LoVo (cell line): ENCODE measurements around the gene TRIM59.

Experiments used
- DNase-seq: peaks from one replicate; pipeline ENCODE4 v3.0.0-alpha.2; 2016; ENCODE audit warnings: low spot score

Gene TRIM59

DNA sequence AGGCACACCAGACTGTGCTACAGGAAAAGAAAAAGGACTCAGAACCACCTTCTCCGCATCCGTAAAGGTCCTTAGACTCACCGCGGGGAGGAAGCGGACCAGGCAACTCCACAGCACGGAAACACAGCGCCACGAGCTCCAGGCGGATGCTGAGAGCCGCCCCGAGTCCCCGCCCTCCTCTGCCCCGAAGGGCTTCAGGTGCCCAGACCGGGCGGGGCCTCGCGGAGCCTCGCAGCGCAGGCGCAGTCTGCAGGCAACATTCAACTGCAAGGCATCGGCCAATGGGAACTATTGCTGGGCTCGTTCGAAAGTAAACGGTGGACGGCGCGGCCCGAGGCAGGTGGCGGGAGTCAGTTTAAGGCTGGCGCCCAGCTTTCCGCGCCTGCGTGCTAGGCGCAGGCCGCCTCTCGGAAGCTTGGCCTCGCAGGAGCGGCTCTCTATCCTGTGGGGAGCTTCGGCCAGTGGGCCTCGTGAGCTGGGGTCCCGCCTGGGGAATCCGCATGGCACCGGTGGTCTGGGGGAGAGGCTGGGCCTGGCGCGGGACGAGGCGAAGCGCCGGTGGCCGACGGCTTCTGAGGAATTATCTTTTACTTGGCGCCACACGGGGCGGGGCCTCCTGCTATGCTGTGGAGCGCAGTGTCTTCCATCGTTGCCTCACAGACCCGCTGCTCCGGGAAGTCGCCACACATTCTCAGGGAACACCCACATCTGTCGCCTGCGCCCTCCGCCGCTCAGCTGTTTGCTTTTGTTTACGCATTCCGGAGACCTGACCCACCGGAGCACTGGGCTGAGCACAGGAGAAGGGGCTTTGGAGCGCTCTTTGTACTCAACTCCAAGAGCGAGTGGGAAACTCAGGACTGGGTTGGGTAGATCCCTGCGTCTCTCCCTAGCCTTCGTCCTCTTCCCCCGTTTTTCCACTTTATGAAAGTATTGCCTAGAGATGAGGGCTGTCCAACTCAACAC, at the start of gene TRIM59:
Gene TRIM59 (minus strand): TSS at position 151 of the 963 bp plus-strand sequence. CDS start 10,603 bp downstream, outside the sequence.
- DNase-seq: peak; percentile 90

DNA sequence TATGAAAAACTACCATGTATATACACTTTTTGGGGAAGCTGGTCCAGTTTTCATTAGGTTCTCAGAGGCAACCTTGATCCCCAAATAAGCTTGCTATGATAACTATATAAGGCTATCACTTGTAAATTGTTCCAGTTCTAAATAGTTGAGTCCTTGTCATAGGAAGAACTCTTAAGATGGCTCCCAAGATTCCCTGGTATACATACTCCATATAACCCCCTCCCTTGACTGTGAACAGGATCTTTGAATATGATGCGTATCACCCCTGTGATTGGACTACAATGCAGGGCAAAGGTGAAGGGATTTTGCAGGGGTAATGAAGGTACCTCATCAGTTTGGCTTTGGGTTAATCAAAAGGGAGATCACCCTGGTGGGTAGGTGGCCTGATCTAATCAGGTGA, 48.6 kb upstream of the TRIM59 start:
- no peak for DNase-seq

GRCh38 chr3:160490166-160490565, 40.6 kb upstream of the TRIM59 start:
- no peak for DNase-seq

GRCh38 chr3:160486459-160486869, 36.9 kb upstream of the TRIM59 start:
- peak; percentile 27 for DNase-seq

GRCh38 chr3:160482796-160483195, 33.2 kb upstream of the TRIM59 start:
- DNase-seq: no peak

DNA sequence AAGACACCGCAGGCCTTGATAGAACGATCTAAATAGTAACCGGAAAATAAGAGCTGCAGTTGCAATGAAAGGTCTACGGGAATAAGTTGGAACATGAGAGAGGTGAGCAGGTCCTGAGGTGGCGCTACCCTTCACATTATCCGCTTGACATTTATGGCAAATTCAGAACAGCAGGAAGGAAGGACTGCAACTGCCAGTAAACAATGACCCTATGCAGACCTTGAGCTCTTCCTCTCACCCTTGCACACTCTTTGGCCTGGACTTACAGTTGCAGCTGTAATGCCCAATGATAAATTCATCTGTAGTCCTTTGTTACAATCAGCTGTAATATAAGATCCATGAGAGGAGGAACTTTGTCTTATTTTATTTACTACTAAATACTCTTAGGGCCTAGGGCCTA, 32.3 kb upstream of the TRIM59 start:
- no peak for DNase-seq

- DNase-seq: no peak
Observed at GRCh38 chr3:160480931-160481330, 31.3 kb upstream of the TRIM59 start.

GRCh38 chr3:160479376-160479775, 29.8 kb upstream of the TRIM59 start:
- DNase-seq: no peak

DNA sequence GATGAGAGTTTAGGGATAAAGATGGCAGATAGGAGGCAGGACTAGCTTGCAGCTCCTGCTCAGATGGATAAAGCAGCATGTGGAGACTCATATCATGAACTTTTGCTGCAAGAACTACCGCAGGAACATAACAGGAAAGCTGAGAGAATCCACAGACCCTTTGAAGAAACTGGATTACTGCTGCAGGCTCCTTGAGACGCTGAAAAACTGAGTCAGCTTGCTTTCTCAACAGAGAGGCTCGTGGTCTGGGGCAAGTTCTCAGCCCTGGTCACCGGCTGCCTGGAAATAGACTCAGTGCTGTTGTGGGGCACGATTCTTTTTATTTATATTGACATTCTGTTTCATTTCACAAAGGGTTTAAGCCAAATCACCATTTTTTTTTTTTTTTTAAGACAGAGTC, 28.8 kb upstream of the TRIM59 start:
- DNase-seq: no peak

GRCh38 chr3:160477750-160478149, 28.2 kb upstream of the TRIM59 start:
- DNase-seq: no peak

- no peak for DNase-seq
Observed at GRCh38 chr3:160475884-160476283, 26.3 kb upstream of the TRIM59 start.

DNA sequence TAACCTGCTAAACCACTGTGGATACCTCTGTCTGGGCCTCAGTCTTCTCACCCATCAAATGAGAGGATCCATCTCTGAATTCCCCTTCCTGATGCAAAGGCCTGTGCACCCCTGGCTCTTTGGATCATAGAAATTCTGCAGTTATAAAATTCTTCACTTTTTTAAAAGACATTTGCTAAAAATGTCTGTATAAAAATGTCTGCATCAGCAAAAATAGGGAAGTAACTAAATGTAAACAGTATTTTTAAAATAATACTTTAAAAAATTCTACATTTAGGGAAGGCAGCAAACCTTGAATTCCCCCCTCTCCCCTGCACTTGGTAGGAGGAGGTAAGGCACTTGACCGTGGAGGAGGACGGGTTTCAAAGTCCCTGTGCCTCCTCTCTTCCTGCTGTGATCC, 25.6 kb upstream of the TRIM59 start:
- no peak for DNase-seq

GRCh38 chr3:160474416-160474838, 24.8 kb upstream of the TRIM59 start:
- no peak for DNase-seq

DNA sequence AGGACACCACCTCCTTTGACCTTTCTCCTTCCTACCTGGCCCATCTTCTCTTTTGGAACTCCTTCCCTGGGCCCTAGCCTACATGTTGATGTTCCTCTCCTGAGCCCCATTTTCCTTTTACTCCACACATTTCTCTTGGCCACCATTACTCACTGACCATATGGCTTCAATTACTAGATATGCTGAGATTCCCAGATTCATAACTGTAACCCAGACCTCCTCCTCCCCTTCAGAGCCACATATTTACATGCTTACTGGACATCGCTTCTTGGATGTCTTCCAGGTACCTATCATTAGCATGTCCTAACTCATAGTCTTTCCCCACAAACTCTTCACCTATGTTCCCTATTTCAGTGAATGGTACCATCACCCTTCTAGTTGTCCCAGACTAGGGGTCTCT, 24.4 kb upstream of the TRIM59 start:
- no peak for DNase-seq

DNA sequence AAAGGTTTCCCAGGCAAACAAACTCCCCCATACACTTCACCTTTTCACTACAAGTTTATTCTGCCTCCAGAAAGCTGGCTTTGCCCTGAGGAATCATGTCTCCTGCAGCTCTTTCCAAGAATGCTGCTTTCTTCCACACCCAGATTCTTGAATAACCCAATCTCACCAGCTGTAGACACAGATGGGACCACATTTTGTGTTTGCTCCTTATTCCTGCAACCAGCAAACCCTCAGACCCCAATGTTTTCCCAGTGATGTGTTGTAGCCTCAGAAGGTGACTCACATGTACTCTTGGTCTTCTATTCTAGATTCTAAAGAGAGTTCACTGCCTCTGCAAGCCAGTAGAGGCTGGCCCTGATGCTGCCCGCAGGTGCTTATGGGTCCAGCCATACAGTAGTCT, 23.6 kb upstream of the TRIM59 start:
- no peak for DNase-seq

- no peak for DNase-seq
Observed at GRCh38 chr3:160472344-160472743, 22.8 kb upstream of the TRIM59 start.

DNA sequence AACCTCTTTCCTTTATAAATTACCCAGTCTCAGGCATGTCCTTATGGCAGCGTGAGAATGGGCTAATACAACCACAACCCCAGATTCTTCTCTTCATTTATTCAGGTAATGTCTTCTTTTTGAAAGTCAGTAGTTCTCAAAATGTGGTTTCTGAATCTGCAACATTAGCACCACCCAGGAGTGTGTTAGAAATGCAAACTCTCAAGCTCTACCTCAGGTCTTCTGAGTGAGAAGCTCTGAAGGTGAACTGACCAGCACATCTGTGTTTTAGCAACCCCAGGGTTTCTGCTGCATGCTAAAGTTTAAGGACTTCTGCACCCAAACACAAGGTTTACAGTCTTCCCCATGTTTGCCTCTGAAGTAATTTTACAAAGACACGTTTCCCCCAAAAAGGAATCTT, 22.3 kb upstream of the TRIM59 start:
- DNase-seq: no peak

DNA sequence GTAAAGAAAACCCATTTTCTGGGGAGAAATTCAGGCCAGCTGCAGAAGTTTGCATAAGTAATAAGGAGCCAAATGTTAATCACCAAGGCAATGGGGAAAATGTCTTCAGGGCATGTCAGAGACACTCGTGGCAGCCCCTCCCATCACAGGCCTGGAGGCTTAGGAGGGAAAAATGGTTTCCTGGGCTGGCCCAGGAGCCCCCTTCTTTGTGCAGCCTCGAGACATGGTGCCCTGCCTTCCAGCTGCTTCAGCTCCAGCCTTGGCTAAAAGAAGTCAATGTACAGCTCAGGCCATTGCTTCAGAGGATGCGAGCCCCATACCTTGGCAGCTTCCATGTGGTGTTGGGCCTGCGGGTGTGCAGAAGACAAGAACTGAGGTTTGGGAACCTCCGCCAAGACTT, 20.6 kb upstream of the TRIM59 start:
- no peak for DNase-seq

DNA sequence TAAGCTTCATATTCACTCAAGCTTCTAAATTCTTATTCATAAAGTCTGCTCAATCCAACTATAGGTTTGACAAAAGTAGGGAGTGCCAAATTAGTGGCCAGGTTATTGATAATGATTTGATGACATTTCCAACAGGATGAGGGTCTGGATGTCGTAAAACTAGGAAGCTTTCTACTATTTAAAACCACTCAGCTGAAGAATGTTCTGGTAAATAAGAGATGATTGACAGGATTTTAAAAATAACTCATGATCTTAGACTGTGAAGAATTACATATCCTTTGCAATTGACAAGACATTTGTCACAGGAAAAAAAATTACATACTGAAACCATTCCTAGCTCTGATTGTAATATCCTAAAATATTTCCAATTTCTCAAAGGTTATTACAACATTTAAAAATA, 15.4 kb upstream of the TRIM59 start:
- DNase-seq: no peak

GRCh38 chr3:160464321-160464720, 14.7 kb upstream of the TRIM59 start:
- DNase-seq: no peak

DNA sequence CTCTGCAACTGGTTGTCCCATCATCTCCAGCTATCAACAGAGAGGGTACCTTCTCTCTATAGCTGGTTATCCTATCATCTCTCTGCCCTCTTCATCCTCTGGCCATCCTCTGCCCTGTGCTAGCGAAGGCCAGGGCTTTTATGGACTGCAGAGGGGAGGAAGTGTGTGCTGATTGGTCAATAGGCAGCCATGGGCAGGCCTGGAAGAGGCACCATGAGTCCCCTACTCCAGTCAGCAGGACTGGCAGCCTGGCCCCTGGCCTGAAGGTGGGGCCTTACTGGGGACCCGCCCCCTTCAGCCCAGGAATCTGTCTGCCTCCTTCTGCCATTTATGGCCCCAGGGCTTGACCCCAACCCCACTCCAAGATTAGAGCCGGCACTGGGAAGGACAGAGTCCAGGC, 10.4 kb upstream of the TRIM59 start:
- no peak for DNase-seq

- no peak for DNase-seq
Observed at GRCh38 chr3:160459450-160459970, 9.9 kb upstream of the TRIM59 start.

- no peak for DNase-seq
Observed at GRCh38 chr3:160458151-160458550, 8.6 kb upstream of the TRIM59 start.

DNA sequence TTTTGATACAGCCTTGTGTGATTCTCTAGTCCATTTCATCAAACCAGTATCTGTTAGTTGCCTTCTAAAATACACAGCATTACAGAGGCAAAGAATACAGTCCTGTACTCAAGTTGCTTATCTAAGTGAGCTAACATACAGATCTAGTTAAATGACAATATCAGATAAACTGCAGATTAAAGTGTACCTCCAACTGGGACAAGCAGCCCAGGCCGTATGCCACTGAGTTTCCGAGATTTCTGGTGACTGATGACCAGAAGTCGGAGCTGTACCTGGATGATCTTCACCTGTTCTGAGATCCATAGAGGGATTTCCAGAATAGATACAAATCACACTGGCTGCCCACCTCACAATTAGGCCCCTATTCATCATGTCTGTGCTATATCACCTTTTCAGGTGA, 6.3 kb upstream of the TRIM59 start:
- DNase-seq: no peak
